ENCODE data around the gene SCG3.

GRCh38 chr15:51737522-51738305, 56.4 kb downstream of the SCG3 start, which contains the start of gene LYSMD2:
- TF ChIP-seq CTCF (conservative IDR thresholded peaks at IDR 0.05; ENCODE audit: low read depth, low read length) (no peak), USF2 (IDR thresholded peaks at IDR 0.05; ENCODE audit: low read depth, low read length) (no peak), POLR2A (IDR thresholded peaks at IDR 0.05; ENCODE audit: low read depth, low read length) (no peak), RAD21 (IDR thresholded peaks at IDR 0.05; ENCODE audit: low read length) (no peak), NFE2L2 (IDR thresholded peaks at IDR 0.05; ENCODE audit: low read depth, low read length) (no peak), RCOR1 (IDR thresholded peaks at IDR 0.05; ENCODE audit: insufficient replicate concordance, low read length) (no peak), FOS (IDR thresholded peaks at IDR 0.05; ENCODE audit: low read depth, low read length) (no peak), MXI1 (IDR thresholded peaks at IDR 0.05; ENCODE audit: borderline replicate concordance, low read depth, low read length) (no peak), BHLHE40 (IDR thresholded peaks at IDR 0.05; ENCODE audit: low read depth, low read length) (no peak), SMC3 (IDR thresholded peaks at IDR 0.05; ENCODE audit: low read depth, low read length) (no peak), RFX5 (IDR thresholded peaks at IDR 0.05; ENCODE audit: low read depth, low read length) (no peak), CHD1 (IDR thresholded peaks at IDR 0.05; ENCODE audit: low read depth, low read length) (no peak)
